MV-4-11 (cell line): ENCODE results near the gene MAG.

ENCODE experiments used
- DNase-seq: peaks from one replicate; lab custom pipeline; 2025; lab: John Stamatoyannopoulos, UW

Gene MAG

DNA sequence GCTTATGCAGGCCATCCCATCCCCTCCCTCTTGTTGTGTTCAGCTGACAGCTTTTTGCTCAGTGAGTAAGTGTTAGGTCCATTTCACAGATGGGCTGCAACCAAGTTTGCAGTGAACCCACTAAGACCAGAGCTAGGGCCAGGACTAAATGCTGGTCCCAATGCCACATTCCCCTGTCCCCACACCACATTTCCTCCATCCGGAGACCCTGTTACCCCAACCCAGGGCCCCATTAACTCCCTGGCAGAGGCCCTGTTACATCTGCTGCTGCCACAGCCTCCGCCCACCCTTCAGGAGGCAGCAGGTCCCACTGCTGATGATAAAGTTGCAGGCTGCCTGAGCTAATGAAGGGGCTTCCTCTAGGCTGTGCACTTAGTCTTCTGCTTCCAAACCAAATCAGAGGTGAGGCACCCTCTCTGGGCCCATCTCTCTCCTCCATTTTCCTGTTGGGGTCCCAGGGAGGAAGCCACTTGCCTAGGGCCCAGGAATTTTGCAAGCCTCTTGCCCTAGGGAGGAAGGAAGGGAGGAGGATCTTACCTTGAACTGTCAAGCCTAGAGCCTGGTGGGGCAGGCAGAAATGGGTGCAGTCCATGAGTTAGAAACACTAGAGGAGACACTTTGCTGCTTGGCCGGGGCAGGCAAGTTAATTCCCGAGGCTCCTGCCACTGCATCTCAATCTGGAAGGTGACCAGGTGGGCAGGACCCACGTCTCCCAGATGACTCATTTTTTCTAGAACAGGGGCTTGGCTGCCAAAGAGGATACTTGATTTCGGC lies 26.6 kb upstream of the MAG start:
- DNase-seq, result no peak

DNA sequence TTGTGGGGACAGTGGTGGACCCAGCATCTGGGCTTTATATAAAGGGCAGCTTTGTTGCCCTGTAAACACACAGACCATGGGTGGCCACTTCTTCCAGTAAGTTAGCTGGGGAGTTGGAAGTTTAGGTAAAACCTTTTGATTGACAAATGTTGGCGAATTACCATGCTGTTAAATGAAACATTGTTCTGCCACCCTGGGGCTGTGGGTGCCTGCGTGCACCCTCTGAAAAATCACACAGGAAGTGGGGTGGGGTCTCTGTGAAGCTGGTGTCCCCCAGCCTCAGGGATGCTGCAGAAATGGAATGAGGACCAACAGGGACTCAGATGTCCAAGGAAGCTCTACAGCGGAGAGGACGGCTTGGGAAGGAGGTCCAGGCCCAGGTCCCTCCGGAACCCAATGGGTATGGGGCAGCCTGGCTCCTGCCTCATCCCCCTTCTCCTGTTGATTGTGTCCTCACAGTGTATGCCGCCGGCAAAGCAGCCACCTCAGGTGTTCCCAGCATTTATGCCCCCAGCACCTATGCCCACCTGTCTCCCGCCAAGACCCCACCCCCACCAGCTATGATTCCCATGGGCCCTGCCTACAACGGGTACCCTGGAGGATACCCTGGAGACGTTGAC lies 26.0 kb upstream of the MAG start:
- DNase-seq, result no peak

DNA sequence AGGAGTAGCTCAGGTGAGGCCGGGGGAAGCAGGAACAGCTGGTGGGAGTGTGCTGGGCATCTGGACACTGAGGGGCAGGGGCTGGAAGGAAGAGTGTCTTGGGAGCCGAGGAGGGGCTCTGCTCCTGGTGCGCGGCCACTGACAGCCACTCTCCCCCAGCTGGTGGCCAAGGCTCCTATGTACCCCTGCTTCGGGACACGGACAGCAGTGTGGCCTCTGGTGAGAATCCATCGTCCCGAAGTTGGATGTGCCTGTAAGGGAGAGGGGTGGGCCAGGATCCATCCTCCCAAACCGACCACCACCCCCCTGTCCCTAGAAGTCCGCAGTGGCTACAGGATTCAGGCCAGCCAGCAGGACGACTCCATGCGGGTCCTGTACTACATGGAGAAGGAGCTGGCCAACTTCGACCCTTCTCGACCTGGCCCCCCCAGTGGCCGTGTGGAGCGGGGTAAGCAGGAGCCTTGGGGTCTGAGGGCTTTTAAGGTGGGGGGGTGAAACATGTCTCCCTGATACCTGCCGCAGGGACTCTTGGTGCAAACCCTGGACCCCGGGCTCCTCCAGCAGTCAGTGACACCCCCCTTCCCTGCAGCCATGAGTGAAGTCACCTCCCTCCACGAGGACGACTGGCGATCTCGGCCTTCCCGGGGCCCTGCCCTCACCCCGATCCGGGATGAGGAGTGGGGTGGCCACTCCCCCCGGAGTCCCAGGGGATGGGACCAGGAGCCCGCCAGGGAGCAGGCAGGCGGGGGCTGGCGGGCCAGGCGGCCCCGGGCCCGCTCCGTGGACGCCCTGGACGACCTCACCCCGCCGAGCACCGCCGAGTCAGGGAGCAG lies 25.2 kb upstream of the MAG start:
- no peak for DNase-seq

DNA sequence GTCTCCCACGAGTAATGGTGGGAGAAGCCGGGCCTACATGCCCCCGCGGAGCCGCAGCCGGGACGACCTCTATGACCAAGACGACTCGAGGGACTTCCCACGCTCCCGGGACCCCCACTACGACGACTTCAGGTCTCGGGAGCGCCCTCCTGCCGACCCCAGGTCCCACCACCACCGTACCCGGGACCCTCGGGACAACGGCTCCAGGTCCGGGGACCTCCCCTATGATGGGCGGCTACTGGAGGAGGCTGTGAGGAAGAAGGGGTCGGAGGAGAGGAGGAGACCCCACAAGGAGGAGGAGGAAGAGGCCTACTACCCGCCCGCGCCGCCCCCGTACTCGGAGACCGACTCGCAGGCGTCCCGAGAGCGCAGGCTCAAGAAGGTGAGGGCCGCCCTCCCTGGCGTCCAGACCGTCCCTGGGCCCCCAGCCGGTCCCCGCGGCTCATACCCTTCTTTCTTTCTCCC lies 24.6 kb upstream of the MAG start:
- no peak for DNase-seq

DNA sequence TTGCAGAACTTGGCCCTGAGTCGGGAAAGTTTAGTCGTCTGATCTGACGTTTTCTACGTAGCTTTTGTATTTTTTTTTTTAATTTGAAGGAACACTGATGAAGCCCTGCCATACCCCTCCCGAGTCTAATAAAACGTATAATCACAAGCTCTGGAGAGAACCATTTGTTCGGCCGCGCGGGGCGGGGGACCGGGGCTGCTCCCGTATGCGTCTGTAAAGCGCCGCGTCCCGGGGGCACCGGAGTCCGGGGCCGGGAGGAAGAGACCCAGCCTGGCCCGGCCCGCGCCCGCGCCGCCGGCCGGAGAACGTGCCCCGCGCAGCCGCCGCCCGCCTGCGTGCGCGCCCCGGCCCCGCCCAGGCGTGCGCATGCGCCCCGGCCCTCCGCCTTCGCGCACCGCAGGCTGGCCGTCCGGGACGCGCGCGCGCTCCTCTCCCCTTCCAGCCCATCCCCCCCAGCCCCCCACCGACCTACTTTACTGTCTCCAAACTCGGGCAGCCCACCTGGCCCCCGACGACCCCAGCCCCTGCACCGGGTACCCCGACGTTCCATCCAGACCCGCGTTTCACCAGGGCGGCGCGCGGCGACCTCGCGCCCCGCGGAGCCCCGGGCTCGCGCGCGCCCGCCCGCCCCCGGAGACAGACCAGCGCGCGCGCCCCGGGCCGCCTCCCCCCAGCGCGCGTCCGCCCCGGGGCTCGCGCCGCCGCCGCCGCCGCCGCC lies 24.0 kb upstream of the MAG start:
- DNase-seq, result peak; percentile 49

DNA sequence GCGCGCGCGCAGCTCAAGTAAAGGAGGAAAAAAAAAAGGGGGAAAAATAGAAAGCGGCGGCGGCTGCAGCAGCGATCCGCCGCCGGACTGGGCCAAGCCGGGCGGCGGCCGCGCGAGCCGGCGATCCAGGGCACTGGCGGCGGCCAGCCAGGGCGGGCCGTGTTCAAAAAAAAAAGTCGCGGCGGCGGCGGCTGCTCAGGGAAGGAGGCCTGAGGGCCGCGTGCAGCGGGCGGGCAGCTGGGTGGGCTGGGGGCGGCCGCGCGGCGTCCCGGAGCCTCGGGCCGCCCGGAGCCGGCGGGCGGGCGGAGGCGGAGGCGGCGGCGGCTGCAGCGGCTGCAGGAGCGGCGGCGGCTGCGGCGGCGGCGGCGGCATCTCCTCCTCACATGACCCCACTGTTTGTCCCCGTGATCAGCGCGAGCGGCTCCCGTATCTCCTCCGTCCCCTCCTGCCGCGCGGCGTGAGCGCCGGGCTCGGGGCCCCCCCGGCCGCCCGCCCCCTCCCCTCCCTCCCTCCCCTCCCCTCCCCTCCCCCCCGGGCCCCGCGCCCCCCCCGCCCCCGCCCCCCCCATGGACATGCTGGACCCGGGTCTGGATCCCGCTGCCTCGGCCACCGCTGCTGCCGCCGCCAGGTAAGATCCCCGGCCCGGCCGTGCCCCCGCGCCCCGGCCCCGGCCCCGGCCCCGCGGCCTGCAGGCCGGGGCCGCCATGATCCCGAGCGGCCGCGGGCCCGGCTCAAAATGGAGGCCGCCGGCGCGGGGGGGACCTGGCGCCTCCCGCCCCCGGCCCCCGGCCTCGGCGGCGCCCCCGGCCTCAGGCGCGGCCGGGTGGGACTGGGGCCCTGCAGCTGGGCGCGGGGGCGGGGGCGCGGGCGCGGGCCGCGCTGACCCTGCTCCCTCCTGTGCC lies 23.2 kb upstream of the MAG start, which contains the start of gene USF2:
Gene USF2, plus strand, starts transcription at position 427 of the 902 bp plus-strand sequence. Its CDS starts 140 bp downstream, at position 567.
- peak; percentile 36 for DNase-seq

DNA sequence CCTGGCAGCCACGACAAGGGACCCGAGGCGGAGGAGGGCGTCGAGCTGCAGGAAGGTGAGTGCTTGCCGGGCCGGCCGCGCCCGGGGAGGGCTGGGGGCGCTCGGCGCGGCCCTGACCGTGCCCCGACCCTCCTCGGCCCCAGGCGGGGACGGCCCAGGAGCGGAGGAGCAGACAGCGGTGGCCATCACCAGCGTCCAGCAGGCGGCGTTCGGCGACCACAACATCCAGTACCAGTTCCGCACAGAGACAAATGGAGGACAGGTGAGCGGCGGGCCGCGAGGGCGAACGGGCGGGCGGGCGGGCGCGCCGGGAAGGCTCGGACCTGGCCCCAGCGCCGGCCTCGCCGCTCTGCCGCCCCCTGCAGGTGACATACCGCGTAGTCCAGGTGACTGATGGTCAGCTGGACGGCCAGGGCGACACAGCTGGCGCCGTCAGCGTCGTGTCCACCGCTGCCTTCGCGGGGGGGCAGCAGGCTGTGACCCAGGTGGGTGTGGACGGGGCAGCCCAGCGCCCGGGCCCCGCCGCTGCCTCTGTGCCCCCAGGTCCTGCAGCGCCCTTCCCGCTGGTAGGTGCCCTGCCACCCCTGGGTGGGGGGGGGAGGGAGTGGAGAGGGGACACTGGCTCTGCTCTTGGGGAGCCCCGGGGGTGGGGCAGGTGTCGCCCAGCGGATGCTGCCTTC lies 22.4 kb upstream of the MAG start:
- DNase-seq, result peak; percentile 65

DNA sequence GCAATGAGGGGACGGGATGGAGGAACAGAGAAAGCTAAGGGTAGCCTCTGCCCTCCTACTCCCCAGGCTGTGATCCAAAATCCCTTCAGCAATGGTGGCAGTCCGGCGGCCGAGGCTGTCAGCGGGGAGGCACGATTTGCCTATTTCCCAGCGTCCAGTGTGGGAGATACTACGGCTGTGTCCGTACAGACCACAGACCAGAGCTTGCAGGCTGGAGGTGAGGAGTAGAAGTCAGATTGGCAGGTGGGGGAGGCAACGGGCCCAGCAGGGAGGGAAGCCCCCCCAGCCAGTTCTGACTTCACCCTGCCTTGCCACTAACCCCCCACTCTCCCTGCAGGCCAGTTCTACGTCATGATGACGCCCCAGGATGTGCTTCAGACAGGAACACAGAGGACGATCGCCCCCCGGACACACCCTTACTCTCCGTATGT lies 21.6 kb upstream of the MAG start:
- no peak for DNase-seq

DNA sequence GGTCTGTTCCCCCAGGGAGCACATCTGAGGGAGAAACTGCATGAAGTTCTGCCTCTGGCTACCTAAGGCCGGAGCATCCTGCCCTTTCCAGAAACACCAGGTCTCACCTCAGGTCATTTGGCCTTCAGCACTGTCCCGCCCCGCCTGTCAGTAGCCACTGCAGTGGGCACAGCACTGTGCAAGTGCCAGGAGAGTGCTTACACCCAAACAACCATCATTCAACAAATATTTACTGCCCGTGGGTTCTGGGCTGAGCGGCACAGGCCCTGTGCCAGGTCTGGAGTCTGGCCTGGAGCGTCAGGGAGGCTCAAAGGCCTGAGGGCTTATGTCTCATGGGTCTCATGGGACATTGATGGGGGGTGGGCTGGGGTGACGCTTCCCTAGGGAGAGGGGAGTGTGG lies 20.4 kb upstream of the MAG start:
- DNase-seq, result no peak

DNA sequence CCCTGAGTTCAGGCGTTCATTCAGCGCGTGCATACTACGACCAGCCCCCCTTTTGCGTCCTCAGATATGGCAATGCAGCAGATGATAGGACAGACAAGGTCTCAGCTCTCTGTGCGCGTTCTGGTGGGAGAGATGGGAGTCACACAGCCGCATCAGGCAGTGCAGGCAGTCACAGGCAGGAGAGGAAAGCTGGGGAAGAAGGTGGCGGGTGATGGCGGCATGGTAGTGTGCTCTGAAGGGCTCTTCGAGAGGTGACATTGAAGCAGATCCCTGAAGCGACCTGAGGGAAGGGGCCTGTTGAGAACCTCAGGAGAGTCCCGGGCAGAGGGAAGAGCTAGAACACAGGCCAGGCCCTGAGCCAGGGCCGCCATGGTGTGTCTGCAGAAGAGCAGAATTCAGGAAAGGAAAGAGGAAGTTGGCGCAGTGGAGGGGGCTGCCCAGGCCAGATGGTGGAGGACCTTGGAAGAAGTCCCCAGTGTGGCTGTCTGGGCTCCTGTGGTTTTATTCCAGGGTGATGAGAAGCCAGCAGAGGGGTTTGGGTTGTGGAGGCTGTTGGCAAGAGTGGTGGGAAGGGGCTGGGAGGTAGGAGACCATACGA lies 19.7 kb upstream of the MAG start:
- DNase-seq, result peak; percentile 88

DNA sequence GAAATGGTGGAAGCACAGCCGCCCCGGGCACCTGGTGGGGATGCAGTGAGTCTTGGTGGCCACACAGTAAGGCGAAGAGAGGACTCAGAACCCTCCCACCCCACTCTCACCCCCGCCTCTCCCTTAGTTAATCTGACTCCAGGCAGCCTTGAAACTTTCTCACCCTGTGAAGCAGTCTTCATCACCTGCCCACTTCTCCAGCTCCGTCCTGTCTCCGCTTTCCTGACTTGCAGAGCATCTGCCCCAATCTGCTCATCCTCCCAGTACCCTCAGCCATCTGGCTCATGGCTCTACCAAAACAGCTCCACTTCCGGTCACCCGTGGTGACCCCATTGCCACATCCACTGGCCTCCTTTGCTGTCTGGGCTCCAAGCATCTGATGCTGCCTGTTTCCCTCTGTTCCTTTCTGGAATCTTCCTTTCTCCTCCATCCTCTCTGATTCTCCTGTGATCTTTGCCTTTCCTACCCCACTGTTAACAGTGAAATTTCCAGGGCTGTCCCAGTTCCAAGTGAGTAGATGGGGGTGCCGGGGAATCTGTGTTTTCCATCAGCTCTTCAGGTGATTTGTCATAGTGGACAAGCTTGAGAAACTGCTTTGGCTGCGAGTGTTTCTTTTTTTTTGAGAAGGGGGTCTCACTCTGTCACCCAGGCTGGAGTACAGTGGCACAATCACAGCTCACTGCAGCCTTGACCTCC lies 18.9 kb upstream of the MAG start:
- no peak for DNase-seq

DNA sequence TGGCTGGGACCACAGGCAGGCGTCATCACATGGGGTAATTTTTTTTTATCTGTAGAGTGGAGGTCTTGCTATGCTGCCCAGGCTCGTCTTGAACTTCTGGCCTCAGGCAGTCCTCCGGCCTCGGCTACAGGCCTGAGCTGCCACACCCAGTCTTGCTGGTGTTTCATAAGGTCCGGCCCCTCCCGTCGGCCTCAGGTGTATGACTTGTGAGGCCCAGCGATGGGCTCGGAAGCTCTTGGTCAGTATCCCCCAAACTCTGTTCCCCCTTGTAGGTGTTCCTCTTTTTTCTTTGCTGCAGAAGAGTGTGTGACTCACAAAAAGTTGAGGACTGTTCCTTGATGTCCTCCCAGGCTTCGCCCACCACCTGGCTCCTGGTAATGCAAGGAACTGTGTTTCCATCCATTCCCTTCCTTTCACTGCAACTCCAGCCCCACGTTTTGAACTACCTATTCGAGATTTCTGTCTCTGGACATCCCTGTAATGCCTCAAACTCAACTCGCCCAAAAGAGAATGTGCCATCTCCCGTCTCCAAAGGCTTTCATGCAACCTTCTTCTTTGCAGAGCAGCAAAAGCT lies 18.2 kb upstream of the MAG start:
- peak; percentile 36 for DNase-seq

DNA sequence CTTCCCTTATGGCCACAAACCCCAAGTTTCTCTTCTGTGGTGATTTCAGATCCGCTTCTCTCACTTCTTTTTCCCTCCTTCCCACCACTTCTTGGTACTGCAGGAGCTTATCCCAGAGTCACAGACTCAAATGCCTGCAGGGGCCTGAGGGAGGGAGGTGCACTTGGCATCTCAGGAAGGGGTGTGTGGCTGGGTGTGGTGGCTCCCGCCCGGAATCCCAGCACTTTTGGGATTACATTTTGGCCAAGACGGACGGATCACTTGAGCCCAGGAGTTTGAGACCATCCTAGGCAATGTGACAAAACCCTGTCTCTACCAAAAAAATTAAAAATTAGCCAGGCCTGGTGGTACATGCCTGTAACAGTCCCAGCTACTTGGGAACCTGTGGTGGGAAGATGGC lies 17.6 kb upstream of the MAG start:
- DNase-seq, result peak; percentile 76

DNA sequence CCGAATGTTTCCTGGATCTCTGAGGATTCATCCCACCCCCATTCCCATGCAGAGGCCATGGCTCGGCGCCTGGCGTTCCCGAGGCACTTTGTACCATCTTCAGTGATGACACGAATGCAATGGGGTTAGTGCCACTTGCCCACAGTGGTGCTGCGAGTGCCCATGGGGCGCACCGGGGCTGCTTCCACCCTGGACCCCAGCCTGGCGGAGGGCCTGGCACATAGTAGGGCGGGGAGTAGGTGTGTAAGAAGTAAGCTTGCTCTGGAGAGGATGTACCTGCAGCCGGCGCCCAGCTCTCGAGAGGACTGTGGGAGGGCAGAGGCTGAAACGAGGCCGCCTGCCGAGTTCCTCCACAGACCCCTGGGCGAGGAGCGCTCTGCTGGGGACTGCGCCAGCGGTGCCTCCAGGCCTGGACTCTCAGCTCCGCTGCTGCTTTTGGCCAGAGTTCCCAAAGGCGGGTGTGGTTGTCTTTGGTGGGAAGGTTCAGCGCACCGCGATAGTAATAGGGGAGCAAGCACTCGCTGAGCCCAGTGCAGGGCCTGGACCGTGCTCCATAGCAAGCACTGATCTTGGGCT lies 15.2 kb upstream of the MAG start:
- no peak for DNase-seq

DNA sequence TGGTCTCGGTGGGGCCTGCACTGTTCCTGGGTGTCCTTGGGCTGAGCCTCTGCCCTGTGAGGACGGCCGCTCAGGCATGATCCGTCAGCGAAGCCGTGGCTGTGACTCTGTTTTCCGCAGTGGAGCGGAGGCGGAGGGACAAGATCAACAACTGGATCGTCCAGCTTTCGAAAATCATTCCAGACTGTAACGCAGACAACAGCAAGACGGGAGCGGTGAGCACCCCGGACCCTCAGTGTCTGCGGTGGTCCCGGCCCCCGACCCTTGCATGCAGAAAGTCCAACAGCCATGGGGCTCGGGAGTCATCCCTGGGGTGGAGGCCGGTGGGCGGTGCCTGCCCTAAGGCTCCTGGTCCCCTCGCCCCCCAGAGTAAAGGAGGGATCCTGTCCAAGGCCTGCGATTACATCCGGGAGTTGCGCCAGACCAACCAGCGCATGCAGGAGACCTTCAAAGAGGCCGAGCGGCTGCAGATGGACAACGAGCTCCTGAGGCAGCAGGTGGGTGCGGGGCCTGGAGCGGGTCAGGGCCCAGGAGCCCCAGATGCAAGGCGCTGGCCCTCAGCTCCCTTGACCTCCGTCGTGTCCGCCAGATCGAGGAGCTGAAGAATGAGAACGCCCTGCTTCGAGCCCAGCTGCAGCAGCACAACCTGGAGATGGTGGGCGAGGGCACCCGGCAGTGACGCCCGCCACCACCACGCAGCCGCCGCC lies 13.2 kb upstream of the MAG start:
- no peak for DNase-seq

DNA sequence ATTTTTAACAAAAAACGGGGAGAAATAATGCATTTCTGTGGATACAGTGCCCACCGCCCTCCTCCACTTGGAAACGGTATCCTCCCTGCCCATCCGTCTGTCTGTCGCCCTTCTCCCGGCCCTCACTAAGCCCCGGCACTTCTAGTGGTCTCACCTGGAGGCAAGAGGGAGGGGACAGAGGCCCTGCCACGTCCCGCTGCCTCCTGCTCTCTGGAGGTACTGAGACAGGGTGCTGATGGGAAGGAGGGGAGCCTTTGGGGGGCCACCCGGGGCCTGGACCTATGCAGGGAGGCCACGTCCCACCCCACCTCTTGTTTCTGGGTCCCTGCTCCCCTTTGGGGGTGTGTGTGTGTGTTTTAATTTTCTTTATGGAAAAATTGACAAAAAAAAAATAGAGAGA lies 12.6 kb upstream of the MAG start:
- no peak for DNase-seq

DNA sequence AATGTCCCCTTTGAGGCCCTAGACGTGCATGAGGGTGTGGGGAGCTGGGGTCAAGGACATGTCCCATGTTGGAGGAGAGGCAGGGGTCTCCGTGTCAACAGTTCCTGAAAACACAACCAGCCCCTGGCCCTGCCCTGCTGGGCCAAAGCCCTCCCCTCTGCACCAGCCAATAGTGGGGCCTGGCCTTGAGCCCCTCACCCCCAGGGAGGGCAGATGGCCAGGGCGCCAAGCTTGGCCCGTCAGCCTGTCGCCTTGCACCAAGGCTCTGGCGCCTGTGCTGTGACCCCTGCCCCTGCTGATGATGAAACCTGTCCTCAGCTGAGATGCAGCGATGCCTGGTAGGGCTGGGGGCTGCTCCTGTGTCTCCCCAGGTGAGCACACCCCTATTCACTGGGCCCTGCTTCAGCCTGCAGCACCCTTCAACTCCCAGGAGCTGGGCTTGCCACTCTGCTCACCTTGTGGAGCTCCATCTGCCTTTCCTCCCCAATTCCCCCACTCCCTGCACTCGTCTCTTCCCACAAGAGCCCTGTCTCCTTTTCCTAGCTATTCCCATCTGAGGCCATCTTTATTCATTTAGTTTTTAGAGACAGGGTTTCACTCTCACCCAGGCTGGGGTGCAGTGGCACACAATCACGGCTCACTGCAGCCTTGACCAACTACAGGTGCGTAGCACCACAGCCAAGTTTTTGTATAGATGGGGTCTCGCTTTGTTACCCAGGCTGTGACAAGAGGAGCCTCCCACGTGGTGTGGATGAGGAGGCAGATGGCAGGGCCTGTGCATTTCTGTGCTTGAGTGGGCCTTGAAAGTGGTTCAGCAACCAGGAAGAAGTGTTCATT lies 11.8 kb upstream of the MAG start:
- DNase-seq, result no peak
